GM23338 (cell line): ENCODE data around the gene LIMA1. TPM values are rescaled to one million over a fixed set of nuclear protein-coding genes. Genes with fewer than 3 reads are reported as not detected.

Experiments used
- ATAC-seq: fragments of 200-7000 bp; cut with Tn5 transposase; 3 replicates; pipeline ENCODE4 v1.9.1; 2020
- DNase-seq: peaks from one replicate; pipeline ENCODE4 v3.0.0-alpha.2; 2015; ENCODE audit warnings: low spot score
- H2AFZ ChIP-seq: fragments of 200-600 bp; sonication (generic); 2 replicates; pipeline ENCODE4 v1.8.0; 2016; ENCODE audit warnings: antibody characterized with exemption, mild to moderate bottlenecking, moderate library complexity
- H3F3A ChIP-seq: fragments of 200-600 bp; sonication (generic); replicated peaks from 2 replicates; pipeline ENCODE4 v1.8.0; 2017; ENCODE audit warnings: antibody characterized with exemption, mixed run types, low read depth
- H3K27ac ChIP-seq: fragments of 200-600 bp; sonication (generic); 2 replicates; pipeline ENCODE4 v1.6.1; 2016; ENCODE audit warnings: low read depth
- H3K27me3 ChIP-seq: fragments of 200-600 bp; sonication (generic); 2 replicates; pipeline ENCODE4 v1.8.0; 2016; ENCODE audit warnings: mild to moderate bottlenecking, mixed run types, moderate library complexity; ENCODE audit not compliant: insufficient read depth
- H3K36me3 ChIP-seq: fragments of 200-600 bp; sonication (generic); 2 replicates; pipeline ENCODE4 v1.8.0; 2016; ENCODE audit warnings: mild to moderate bottlenecking; ENCODE audit not compliant: insufficient read depth
- H3K4me1 ChIP-seq: fragments of 200-600 bp; sonication (generic); 2 replicates; pipeline ENCODE4 v1.8.0; 2016; ENCODE audit warnings: mild to moderate bottlenecking, moderate library complexity; ENCODE audit not compliant: insufficient read depth
- H3K4me2 ChIP-seq: fragments of 200-600 bp; sonication (generic); 2 replicates; pipeline ENCODE4 v1.7.1; 2017; ENCODE audit warnings: mixed run types
- H3K4me3 ChIP-seq: fragments of 200-600 bp; sonication (generic); 2 replicates; pipeline ENCODE4 v1.6.1; 2016; ENCODE audit warnings: mixed run types
- H3K79me2 ChIP-seq: fragments of 200-600 bp; sonication (generic); replicated peaks from 2 replicates; pipeline ENCODE4 v1.8.0; 2017; ENCODE audit warnings: mild to moderate bottlenecking; ENCODE audit not compliant: insufficient read depth
- H3K9me2 ChIP-seq: fragments of 200-600 bp; sonication (generic); 2 replicates; pipeline ENCODE4 v1.8.0; 2017; ENCODE audit not compliant: insufficient read depth
- H4K20me1 ChIP-seq: fragments of 200-600 bp; sonication (generic); replicated peaks from 2 replicates; pipeline ENCODE4 v1.8.0; 2017; ENCODE audit warnings: mild to moderate bottlenecking; ENCODE audit not compliant: insufficient read depth
- H3K27ac Mint-ChIP-seq: 2 replicates; pipeline ENCODE4 v1.8.0; 2020; ENCODE audit warnings: inconsistent platforms, mild to moderate bottlenecking, moderate library complexity, mixed read lengths
- H3K27me3 Mint-ChIP-seq: 3 replicates; pipeline ENCODE4 v1.8.0; 2022; ENCODE audit warnings: low read depth, mild to moderate bottlenecking, moderate library complexity, mixed read lengths, inconsistent platforms; ENCODE audit not compliant: insufficient read depth, poor library complexity
- H3K36me3 Mint-ChIP-seq: 3 replicates; pipeline ENCODE4 v1.8.0; 2021; ENCODE audit warnings: low read depth, mild to moderate bottlenecking, inconsistent platforms, moderate library complexity, mixed read lengths
- H3K4me1 Mint-ChIP-seq: 3 replicates; pipeline ENCODE4 v1.8.0; 2020; ENCODE audit warnings: mild to moderate bottlenecking, inconsistent platforms, mixed read lengths
- H3K4me3 Mint-ChIP-seq: 3 replicates; pipeline ENCODE4 v1.8.0; 2021; ENCODE audit warnings: moderate library complexity, mild to moderate bottlenecking, inconsistent platforms, mixed read lengths
- H3K9me3 Mint-ChIP-seq: 3 replicates; pipeline ENCODE4 v1.8.0; 2020; ENCODE audit warnings: moderate library complexity, mild to moderate bottlenecking, inconsistent platforms, mixed read lengths
- CREB1 ChIP-seq: fragments of 250-450 bp; sonication (Bioruptor Pico); IDR thresholded peaks from 2 replicates; pipeline ENCODE4 v1.5.0; 2020; ENCODE audit warnings: low read depth, mild to moderate bottlenecking, moderate library complexity
- CTCF ChIP-seq, 2 experiments: fragments of 200-600 bp in 1 of 2; sonication (generic) in 1 of 2; conservative IDR thresholded peaks; 2 replicates each; pipeline versions ENCODE4 v1.5.1 to v1.6.1; 2016 to 2017; ENCODE audit warnings: antibody characterized with exemption in 2 of 2, low read depth in 2 of 2, mild to moderate bottlenecking in 2 of 2, moderate library complexity in 1 of 2
- ETS1 ChIP-seq: IDR thresholded peaks from 2 replicates; pipeline ENCODE4 v1.6.1; 2016; ENCODE audit warnings: antibody characterized with exemption
- EZH2phosphoT487 ChIP-seq: fragments of 200-600 bp; sonication (generic); IDR thresholded peaks from one replicate; pipeline ENCODE4 v1.8.1; 2018; ENCODE audit warnings: antibody characterized with exemption; ENCODE audit not compliant: unreplicated experiment
- JUNB ChIP-seq: IDR thresholded peaks from one replicate; pipeline ENCODE4 v1.6.1; 2016; ENCODE audit warnings: antibody characterized with exemption; ENCODE audit not compliant: unreplicated experiment
- NANOG ChIP-seq: IDR thresholded peaks from 2 replicates; pipeline ENCODE4 v1.6.1; 2016; ENCODE audit warnings: antibody characterized with exemption, borderline replicate concordance
- REST ChIP-seq: IDR thresholded peaks from one replicate; pipeline ENCODE4 v1.6.1; 2018; ENCODE audit warnings: antibody characterized with exemption; ENCODE audit not compliant: unreplicated experiment
- STAT1 ChIP-seq: IDR thresholded peaks from one replicate; pipeline ENCODE4 v1.6.1; 2016; ENCODE audit warnings: antibody characterized with exemption; ENCODE audit not compliant: unreplicated experiment
- polyA plus RNA-seq: library from polyadenylated mRNA; unstranded; fragments of >200 nt; fragmentation: Nextera tagmentation; extraction: Ambion mirVana; gene quantifications from 2 replicates; pipeline ENCODE4 v1.2.1, GENCODE V29; 2016
- total RNA-seq: library from RNA; depleted of rRNA; stranded (reverse); fragments of >200 nt; shearing (Covaris generic); gene quantifications from 2 replicates; pipeline ENCODE4 v1.2.3, GENCODE V29; 2014
- TF ChIP-seq, protein P1 (sequence below): fragments of 250-450 bp; sonication (Bioruptor Pico); IDR thresholded peaks from 2 replicates; pipeline ENCODE4 v1.5.0; 2020; ENCODE audit warnings: mild to moderate bottlenecking, moderate library complexity

LIMA1 gene
- total and polyA plus RNA-seq, 2 experiments from 2014 or later: 27.7 to 29.6 TPM

DNA sequence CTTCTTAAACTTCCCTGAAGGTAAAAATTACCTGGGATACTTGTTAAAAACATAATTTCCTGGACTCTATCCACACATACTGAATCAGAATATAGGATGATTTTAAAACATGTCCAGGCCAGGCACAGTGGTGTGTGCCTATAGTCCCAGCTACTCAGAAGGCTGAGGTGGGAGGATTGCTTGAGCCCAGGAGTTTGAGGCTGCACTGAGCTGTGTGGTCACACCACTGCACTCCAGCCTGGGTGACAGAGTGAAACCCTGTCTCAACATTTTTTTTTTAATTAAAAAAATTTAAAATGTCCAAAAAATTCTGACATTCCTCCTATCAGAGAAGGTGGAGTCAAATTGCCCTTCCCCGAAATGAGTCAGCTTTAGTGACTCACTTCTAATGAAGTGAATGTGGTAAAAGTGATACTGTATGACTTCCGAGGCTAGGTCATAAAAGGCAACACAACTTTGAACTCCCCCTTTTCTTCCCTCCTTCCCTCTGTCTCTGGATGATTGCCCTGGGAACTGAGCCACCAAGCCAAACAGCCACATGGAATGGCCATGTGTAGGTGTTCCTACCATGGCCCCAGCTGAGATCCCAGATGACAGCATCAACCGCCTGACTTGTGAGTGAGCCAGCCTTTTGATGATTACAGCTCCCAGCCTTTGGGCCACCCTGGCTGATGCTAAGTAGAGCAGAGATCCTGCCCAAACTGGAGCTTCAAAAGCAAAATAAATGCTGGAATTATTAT lies 36.3 kb downstream of the LIMA1 start (continued):
- TF ChIP-seq JUNB (no peak), STAT1 (no peak), ETS1 (no peak)

- no peak overlapping the region for H3K27ac Mint-ChIP-seq
- TF ChIP-seq CREB1 (CRISPR knock-in tag) (no peak), REST (no peak), EZH2phosphoT487 (no peak), ETS1 (no peak), CTCF (conservative IDR thresholded peaks at IDR 0.05; ENCODE audit: low read depth in 2 of 2) (no peak), STAT1 (no peak), NANOG (no peak)
- TF ChIP-seq, protein P1, sequence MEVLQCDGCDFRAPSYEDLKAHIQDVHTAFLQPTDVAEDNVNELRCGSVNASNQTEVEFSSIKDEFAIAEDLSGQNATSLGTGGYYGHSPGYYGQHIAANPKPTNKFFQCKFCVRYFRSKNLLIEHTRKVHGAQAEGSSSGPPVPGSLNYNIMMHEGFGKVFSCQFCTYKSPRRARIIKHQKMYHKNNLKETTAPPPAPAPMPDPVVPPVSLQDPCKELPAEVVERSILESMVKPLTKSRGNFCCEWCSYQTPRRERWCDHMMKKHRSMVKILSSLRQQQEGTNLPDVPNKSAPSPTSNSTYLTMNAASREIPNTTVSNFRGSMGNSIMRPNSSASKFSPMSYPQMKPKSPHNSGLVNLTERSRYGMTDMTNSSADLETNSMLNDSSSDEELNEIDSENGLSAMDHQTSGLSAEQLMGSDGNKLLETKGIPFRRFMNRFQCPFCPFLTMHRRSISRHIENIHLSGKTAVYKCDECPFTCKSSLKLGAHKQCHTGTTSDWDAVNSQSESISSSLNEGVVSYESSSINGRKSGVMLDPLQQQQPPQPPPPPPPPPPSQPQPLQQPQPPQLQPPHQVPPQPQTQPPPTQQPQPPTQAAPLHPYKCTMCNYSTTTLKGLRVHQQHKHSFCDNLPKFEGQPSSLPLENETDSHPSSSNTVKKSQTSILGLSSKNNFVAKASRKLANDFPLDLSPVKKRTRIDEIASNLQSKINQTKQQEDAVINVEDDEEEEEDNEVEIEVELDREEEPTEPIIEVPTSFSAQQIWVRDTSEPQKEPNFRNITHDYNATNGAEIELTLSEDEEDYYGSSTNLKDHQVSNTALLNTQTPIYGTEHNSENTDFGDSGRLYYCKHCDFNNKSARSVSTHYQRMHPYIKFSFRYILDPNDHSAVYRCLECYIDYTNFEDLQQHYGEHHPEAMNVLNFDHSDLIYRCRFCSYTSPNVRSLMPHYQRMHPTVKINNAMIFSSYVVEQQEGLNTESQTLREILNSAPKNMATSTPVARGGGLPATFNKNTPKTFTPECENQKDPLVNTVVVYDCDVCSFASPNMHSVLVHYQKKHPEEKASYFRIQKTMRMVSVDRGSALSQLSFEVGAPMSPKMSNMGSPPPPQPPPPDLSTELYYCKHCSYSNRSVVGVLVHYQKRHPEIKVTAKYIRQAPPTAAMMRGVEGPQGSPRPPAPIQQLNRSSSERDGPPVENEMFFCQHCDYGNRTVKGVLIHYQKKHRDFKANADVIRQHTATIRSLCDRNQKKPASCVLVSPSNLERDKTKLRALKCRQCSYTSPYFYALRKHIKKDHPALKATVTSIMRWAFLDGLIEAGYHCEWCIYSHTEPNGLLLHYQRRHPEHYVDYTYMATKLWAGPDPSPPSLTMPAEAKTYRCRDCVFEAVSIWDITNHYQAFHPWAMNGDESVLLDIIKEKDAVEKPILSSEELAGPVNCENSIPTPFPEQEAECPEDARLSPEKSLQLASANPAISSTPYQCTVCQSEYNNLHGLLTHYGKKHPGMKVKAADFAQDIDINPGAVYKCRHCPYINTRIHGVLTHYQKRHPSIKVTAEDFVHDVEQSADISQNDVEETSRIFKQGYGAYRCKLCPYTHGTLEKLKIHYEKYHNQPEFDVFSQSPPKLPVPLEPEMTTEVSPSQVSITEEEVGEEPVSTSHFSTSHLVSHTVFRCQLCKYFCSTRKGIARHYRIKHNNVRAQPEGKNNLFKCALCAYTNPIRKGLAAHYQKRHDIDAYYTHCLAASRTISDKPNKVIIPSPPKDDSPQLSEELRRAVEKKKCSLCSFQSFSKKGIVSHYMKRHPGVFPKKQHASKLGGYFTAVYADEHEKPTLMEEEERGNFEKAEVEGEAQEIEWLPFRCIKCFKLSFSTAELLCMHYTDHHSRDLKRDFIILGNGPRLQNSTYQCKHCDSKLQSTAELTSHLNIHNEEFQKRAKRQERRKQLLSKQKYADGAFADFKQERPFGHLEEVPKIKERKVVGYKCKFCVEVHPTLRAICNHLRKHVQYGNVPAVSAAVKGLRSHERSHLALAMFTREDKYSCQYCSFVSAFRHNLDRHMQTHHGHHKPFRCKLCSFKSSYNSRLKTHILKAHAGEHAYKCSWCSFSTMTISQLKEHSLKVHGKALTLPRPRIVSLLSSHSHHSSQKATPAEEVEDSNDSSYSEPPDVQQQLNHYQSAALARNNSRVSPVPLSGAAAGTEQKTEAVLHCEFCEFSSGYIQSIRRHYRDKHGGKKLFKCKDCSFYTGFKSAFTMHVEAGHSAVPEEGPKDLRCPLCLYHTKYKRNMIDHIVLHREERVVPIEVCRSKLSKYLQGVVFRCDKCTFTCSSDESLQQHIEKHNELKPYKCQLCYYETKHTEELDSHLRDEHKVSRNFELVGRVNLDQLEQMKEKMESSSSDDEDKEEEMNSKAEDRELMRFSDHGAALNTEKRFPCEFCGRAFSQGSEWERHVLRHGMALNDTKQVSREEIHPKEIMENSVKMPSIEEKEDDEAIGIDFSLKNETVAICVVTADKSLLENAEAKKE (CRISPR knock-in tag): no peak
Observed at GRCh38 chr12:50246197-50246865, 37.0 kb downstream of the LIMA1 start.

More at GRCh38 chr12:50246197-50246865, 37.0 kb downstream of the LIMA1 start:
- Histone ChIP-seq H3K4me1 (no peaks in the 10 kb centered on the region), H3K36me3 (no peaks in the 10 kb centered on the region), H3K79me2 (no peaks in the 10 kb centered on the region), H3K9me2 (no peaks in the 10 kb centered on the region), H3F3A (no peaks in the 10 kb centered on the region), H3K27me3 (no peaks in the 10 kb centered on the region), H3K4me3 (no peak overlapping the region), H3K4me2 (no peak overlapping the region), H2AFZ (no peak overlapping the region), H4K20me1 (no peaks in the 10 kb centered on the region), H3K27ac (no peak overlapping the region)
- DNase-seq (no peak), ATAC-seq (no peak)
- no peaks in the 10 kb centered on the region for H3K9me3 Mint-ChIP-seq
- H3K36me3 Mint-ChIP-seq: no peaks in the 10 kb centered on the region
- no peaks in the 10 kb centered on the region for H3K27me3 Mint-ChIP-seq
- no peak overlapping the region for H3K4me3 Mint-ChIP-seq
- peaks cover 11% of the 10 kb centered on the region; the same call in 2 of the 3 replicates for H3K4me1 Mint-ChIP-seq
